GM18873 (cell line): ENCODE measurements around the gene SFI1.

Experiments
- ATAC-seq: cut with Tn5 transposase; IDR thresholded peaks from one replicate; pipeline ENCODE4 v1.9.1; 2021; ENCODE audit warnings: mild to moderate bottlenecking, moderate library complexity, moderate number of reproducible peaks; ENCODE audit not compliant: unreplicated experiment, low FRiP score

SFI1 gene

GRCh38 chr22:31628969-31629708, 132.8 kb downstream of the SFI1 start:
- no peak for ATAC-seq

DNA sequence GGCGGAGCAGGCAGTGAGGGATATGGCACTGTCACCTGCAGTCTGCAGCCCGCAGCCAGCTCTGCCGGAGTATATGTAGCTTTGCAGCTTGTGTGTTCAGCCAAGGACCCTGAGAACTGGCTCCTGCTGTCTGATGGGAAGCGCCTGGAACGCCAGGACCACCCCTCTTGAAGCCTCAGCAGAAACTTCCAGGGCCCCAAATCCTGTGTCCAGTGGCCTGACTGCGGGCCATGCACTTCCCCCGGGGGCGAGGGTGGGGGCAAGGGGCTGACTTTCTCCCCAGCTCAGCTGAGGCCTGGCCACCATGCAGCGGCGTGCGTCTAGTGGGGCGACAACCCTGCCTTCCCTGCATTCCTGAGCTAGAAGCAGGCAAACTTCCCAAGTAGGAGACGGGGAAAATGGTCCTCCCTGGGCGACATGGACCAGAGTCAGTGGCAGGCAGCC, 133.4 kb downstream of the SFI1 start:
- no peak for ATAC-seq

- ATAC-seq = no peak
Measured at GRCh38 chr22:31630331-31631329, 134.3 kb downstream of the SFI1 start.

GRCh38 chr22:31631436-31631835, 135.1 kb downstream of the SFI1 start:
- ATAC-seq = no peak

GRCh38 chr22:31635638-31636306, 139.4 kb downstream of the SFI1 start:
- ATAC-seq = no peak

DNA sequence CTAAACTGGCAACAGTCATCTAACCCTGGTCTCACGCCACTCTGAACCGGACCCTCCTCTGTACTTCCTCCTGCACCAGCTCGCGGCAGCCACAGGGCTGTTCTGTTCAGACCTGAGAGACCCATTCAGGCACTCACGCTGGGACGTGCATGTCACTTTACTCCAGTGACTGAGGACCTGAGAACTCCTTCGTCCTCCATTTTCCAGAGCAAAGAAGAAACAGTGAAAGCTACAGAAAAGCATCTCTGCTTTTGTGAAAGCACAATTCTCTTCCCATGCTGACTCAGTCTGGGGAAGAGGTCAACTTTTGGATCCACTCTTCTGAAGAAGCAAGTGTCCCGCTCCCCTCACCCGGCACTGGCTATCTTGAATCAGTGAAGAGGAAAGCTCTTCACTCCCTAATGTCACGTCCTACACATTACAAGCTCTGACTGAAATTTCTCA, 141.1 kb downstream of the SFI1 start:
- peak; percentile 36 for ATAC-seq

- no peak for ATAC-seq
Measured at GRCh38 chr22:31637891-31638618, 141.7 kb downstream of the SFI1 start.

GRCh38 chr22:31639436-31640039, 143.2 kb downstream of the SFI1 start:
- no peak for ATAC-seq

DNA sequence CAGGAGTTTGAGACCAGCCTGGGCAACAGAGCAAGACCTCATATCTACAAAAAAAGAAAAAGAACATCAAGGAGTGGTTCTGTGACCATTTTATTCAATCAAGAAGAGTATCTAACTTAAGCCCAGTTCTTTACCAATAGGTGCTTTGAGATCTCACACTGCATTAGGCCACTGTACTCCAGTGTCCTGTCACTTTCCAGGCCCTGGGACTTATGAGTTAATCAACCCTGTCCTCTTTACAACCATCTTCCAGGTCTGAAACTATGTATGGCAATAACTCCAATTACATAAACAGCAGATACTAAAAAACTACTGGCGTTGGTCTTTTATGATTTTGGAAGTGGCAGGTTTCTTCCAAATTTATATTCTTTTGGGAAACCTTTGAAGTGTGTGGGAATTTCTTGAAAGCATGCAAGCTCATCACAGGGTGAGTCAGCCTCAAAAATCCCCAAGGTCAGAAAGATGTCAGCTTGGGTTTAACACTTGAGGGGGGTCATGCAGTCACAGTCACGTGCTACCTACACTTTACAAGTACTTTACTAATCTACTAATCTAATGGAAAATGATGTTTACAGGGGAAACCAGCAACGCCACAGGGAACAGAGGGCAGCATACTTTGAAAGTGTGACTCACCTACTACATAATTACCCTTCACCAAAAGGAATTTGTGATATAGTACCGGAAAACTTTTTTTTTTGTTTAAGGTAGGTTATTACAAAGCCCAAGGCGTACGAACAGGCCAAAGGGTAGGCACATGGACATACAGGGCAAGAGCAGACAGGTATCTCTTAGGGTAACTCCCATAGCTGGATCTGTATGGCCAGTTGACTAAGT, 150.1 kb downstream of the SFI1 start:
- ATAC-seq = no peak

- ATAC-seq = no peak
Measured at GRCh38 chr22:31647066-31647465, 150.7 kb downstream of the SFI1 start.

GRCh38 chr22:31647523-31648320, 151.4 kb downstream of the SFI1 start:
- ATAC-seq = no peak

- no peak for ATAC-seq
Measured at GRCh38 chr22:31650391-31650790, 154.1 kb downstream of the SFI1 start.

DNA sequence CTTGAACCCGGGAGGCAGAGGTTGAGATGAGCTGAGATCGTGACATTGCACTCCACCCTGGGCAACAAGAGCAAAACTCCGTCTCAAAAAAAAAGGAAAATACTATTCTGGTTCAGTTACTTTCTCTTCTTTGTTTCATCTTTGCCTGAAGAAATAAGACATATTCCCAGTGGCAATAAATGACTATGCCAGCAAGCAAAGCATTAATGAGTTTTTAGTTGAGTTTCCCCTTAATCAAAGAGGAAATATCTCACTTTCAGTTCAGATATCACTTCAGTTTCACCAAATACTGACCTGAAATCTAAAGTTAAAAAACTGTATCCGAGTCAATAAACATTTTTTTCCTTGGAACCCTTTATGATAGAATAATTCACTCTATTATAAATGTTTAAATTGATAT, 155.3 kb downstream of the SFI1 start:
- ATAC-seq = no peak

DNA sequence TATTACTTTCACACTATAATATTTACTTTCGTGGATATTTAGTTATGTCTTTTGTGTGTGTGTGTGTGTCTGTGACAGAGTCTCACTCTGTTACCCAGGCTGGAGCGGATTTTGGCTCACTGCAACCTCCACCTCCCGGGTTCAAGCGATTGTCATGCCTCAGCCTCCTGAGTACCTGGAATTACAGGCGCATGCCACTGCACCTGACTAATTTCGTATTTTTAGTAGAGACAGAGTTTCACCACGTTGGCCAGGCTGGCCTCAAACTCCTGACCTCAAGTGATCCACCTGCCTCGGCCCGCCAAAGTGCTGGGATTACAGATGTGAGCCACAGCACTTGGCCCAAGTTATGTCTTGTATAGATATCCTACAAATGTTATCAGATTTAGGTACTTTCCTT, 155.8 kb downstream of the SFI1 start:
- ATAC-seq = no peak

DNA sequence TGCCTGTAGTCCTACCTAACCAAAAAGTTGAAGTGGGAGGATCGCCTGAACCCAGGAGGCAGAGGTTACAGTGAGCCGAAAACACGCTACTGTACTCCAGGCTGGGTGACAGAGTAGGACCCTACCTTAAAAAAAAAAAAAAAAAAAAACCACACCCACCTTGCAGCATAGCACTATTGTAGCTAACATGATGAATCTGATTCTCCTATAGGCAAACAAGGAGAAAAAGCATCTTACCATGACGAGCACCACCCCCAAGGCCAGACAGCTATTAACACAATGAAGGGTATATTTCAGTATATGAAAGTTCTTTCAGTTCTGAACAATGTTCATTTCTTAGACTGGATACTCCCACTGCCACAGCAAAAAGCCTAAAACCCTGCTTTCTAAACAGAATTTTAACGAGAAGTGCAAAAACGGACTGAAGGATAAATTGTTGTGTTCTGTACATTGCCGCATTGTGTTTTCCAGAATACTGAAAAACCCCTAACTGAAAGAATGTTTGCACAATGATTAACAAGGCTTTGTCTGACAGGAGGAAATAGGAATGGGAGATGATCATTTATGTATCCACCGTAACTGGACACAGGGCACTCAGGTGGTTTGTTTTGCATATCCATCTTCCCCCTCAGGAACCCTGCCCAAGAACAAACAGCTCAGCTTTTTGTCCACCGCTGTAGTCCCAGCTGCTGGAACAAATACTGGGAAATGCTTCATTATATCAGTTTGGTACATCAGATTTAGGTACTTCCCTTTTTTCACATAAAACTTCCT, 156.8 kb downstream of the SFI1 start:
- no peak for ATAC-seq

- no peak for ATAC-seq
Measured at GRCh38 chr22:31653944-31654343, 157.6 kb downstream of the SFI1 start.

GRCh38 chr22:31654408-31654807, 158.1 kb downstream of the SFI1 start:
- ATAC-seq = no peak
